Suprapubic skin (tissue), 4 donors: ENCODE results near the gene GRID1.

ENCODE experiments used
- EP300 ChIP-seq: sonication (generic); formaldehyde crosslinking; IDR thresholded peaks from one replicate; pipeline ENCODE4 v1.6.1; 2017; ENCODE audit warnings: antibody characterized with exemption
- POLR2AphosphoS5 ChIP-seq, 3 donors: sonication (generic); formaldehyde crosslinking; IDR thresholded peaks; one replicate each; pipeline ENCODE4 v1.6.1; 2017; ENCODE audit warnings: antibody characterized with exemption in 3 of 3
- TF ChIP-seq, protein P1 (sequence below), 2 donors: fragments of 200-600 bp in 1 of 2; fragments of 450-650 bp in 1 of 2; sonication (generic) in 1 of 2; IDR thresholded peaks; one replicate each; pipeline ENCODE4 v1.5.1; 2016 to 2019; ENCODE audit warnings: antibody characterized with exemption in 2 of 2, mild to moderate bottlenecking in 1 of 2, moderate library complexity in 1 of 2

DNA sequence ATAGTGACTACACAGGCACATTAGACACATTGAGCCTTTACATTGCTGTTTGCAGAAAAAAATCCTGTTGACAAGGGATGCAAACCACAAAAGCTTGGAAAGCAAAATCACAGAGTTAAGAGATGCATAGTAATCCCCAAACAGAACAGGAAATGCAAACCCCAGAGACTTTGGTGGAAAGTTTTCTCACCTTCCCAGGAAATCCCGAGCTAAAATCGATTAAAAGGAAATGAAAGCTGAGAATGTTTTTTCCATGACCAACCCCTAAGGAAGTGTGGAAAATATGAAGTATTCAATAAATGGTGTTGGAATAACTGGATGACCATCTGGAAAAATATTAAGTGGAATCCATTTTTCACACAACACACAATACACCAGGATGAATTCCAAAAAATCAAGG lies 598.7 kb downstream of the GRID1 start:
- TF ChIP-seq, protein P1, sequence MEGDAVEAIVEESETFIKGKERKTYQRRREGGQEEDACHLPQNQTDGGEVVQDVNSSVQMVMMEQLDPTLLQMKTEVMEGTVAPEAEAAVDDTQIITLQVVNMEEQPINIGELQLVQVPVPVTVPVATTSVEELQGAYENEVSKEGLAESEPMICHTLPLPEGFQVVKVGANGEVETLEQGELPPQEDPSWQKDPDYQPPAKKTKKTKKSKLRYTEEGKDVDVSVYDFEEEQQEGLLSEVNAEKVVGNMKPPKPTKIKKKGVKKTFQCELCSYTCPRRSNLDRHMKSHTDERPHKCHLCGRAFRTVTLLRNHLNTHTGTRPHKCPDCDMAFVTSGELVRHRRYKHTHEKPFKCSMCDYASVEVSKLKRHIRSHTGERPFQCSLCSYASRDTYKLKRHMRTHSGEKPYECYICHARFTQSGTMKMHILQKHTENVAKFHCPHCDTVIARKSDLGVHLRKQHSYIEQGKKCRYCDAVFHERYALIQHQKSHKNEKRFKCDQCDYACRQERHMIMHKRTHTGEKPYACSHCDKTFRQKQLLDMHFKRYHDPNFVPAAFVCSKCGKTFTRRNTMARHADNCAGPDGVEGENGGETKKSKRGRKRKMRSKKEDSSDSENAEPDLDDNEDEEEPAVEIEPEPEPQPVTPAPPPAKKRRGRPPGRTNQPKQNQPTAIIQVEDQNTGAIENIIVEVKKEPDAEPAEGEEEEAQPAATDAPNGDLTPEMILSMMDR (IDR thresholded peaks at IDR 0.05) = no peak
- TF ChIP-seq EP300 = no peak
- no peak for TF ChIP-seq POLR2AphosphoS5 (IDR thresholded peaks at IDR 0.05)
